ENCODE measurements around the gene SCN1B. TPM values are rescaled to one million over a fixed set of nuclear protein-coding genes. Genes with fewer than 3 reads are reported as not detected.
A peak's percentile ranks its signal among the peaks of the same experiment; 100 is the strongest.

SCN1B gene
- total and polyA plus RNA-seq, 2 of the 13 experiments (the other 11 are each of a cell fraction or from before 2014, with no cell fraction given), result 2.7 to 20.1 TPM

GRCh38 chr19:34997071-34997617 is 33.1 kb upstream of the SCN1B start:
- FAIRE-seq (peak; percentile 78), ATAC-seq (no peak), DNase-seq (ENCODE audit: low spot score) (peak; percentile 79)
- Histone ChIP-seq H3K27ac (ENCODE audit: extremely low read length, insufficient read depth, low read length) (peak overlapping the region; percentile 76), H3K4me1 (ENCODE audit: insufficient read depth, low read length) (peaks cover 68% of the 10 kb centered on the region), H3K4me2 (ENCODE audit: low read depth, low read length) (peak overlapping the region; percentile 91), H3K36me3 (replicated peaks in 1 of 2; ENCODE audit: control insufficient read depth in 1 of 2, insufficient read depth in 2 of 2, low read length in 2 of 2) (peaks cover 0 to 3% of the 10 kb centered on the region in 2 experiments; a peak in 2 of 5 replicates), H4K20me1 (ENCODE audit: insufficient read depth, low read length) (peaks cover 5% of the 10 kb centered on the region; the same call in 1 of the 2 replicates), H2AFZ (ENCODE audit: low read length) (no peak overlapping the region), H3K27me3 (ENCODE audit: control insufficient read depth in 1 of 2, insufficient read depth in 2 of 2, low read length in 2 of 2) (peaks cover 0 to 11% of the 10 kb centered on the region in 2 experiments; a peak in 2 of 5 replicates), H3K9ac (ENCODE audit: insufficient read depth, low read depth, low read length) (peak overlapping the region; percentile 54), H3K79me2 (ENCODE audit: insufficient read depth, low read length) (peaks cover 18% of the 10 kb centered on the region), H3K9me3 (ENCODE audit: low read length) (no peaks in the 10 kb centered on the region), H3K4me3 (replicated peaks in 1 of 3; ENCODE audit: insufficient read depth in 1 of 3, low read depth in 2 of 3, low read length in 3 of 3) (peak overlapping the region; percentile 36 to 63 (median 54))
- ChIA-PET POLR2A (interaction anchor here (4.4 kb wide), 1 partner anchor 10 kb away, joined by 75 read pairs; no protein-coding TSS in a partner anchor), CTCF (ENCODE audit: low intra/inter-chr PET ratio, low total read pairs) (no interaction called here)
- WGBS (ENCODE audit: low lambda C conversion rate), result 2% methylated on average over 8 of the region's 8 CpGs
- intact Hi-C loops (cut with micrococcal nuclease; ENCODE audit: unreplicated experiment) (loop anchor here (5.0 kb wide), 1 partner anchor 45 kb away; the partner anchor contains the start of gene HPN), in situ Hi-C loops (cut with HindIII; ENCODE audit: extremely low pct_ligation_motif_present, low pct_unique_long_range_greater_than_20kb) (no loop called here)
- BruUV-seq (replicated peaks), result no TSS peak
- TF ChIP-seq SOX6 (IDR thresholded peaks at IDR 0.05) (no peak), SOX6 (CRISPR knock-in tag; IDR thresholded peaks at IDR 0.05) (peak; percentile 49; the same call in 1 of the 2 replicates), MYPOP (CRISPR knock-in tag; IDR thresholded peaks at IDR 0.05) (0 out of 2 replicates have a peak, but pooled peaks have one; percentile 9), GATA4 (IDR thresholded peaks at IDR 0.05; ENCODE audit: borderline replicate concordance, low read depth) (peak; percentile 59; the same call in 1 of the 2 replicates), ZNF362 (CRISPR knock-in tag; IDR thresholded peaks at IDR 0.05; ENCODE audit: borderline replicate concordance) (peak; percentile 65; the same call in 1 of the 2 replicates), ZNF670 (CRISPR knock-in tag; IDR thresholded peaks at IDR 0.05; ENCODE audit: borderline replicate concordance) (no peak), PPARG (CRISPR knock-in tag; conservative IDR thresholded peaks at IDR 0.05) (peak; percentile 63), KLF15 (CRISPR knock-in tag; IDR thresholded peaks at IDR 0.05; ENCODE audit: borderline replicate concordance) (no peak), ATF4 (CRISPR knock-in tag; IDR thresholded peaks at IDR 0.05) (no peak), FOXA3 (CRISPR knock-in tag; IDR thresholded peaks at IDR 0.05) (peak; percentile 31; the same call in 1 of the 2 replicates), KLF16 (CRISPR knock-in tag; IDR thresholded peaks at IDR 0.05) (no peak), PRDM10 (CRISPR knock-in tag; IDR thresholded peaks at IDR 0.05; ENCODE audit: low read depth) (peak; percentile 90), MEIS2 (CRISPR knock-in tag; IDR thresholded peaks at IDR 0.05) (no peak), THYN1 (CRISPR knock-in tag; IDR thresholded peaks at IDR 0.05; ENCODE audit: borderline replicate concordance, low read depth) (no peak), KLF11 (CRISPR knock-in tag; IDR thresholded peaks at IDR 0.05) (0 out of 2 replicates have a peak, but pooled peaks have one; percentile 10), KDM5A (IDR thresholded peaks at IDR 0.05; ENCODE audit: borderline replicate concordance, low read length) (no peak), PCBP1 (IDR thresholded peaks at IDR 0.05; ENCODE audit: borderline replicate concordance, low read depth, low read length) (no peak)
